Hepatocyte (in vitro differentiated cells): Measurements from ENCODE around the gene GLCCI1.

Source experiments
- EZH2phosphoT487 ChIP-seq: fragments of 200-600 bp; sonication (generic); IDR thresholded peaks from one replicate; pipeline ENCODE4 v1.6.1; 2018; ENCODE audit warnings: antibody characterized with exemption, mild to moderate bottlenecking, low read depth, moderate library complexity; ENCODE audit not compliant: unreplicated experiment, severe bottlenecking
- TF ChIP-seq, protein P1 (sequence below): fragments of 200-600 bp; sonication (generic); IDR thresholded peaks from 2 replicates; pipeline ENCODE4 v1.5.1; 2016; ENCODE audit warnings: antibody characterized with exemption, mild to moderate bottlenecking; ENCODE audit not compliant: poor library complexity

- TF ChIP-seq, protein P1, sequence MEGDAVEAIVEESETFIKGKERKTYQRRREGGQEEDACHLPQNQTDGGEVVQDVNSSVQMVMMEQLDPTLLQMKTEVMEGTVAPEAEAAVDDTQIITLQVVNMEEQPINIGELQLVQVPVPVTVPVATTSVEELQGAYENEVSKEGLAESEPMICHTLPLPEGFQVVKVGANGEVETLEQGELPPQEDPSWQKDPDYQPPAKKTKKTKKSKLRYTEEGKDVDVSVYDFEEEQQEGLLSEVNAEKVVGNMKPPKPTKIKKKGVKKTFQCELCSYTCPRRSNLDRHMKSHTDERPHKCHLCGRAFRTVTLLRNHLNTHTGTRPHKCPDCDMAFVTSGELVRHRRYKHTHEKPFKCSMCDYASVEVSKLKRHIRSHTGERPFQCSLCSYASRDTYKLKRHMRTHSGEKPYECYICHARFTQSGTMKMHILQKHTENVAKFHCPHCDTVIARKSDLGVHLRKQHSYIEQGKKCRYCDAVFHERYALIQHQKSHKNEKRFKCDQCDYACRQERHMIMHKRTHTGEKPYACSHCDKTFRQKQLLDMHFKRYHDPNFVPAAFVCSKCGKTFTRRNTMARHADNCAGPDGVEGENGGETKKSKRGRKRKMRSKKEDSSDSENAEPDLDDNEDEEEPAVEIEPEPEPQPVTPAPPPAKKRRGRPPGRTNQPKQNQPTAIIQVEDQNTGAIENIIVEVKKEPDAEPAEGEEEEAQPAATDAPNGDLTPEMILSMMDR = no peak
- TF ChIP-seq EZH2phosphoT487 = no peak
Measured at GRCh38 chr7:8089036-8089780, 120.6 kb downstream of the GLCCI1 start.
